ENCODE data around the gene CD8B. TPM values are rescaled to one million over a fixed set of nuclear protein-coding genes. Genes with fewer than 3 reads are reported as not detected.

The CD8B gene
- polyA plus RNA-seq, 3 donors from 2014 or later, result 1.7 to 21.0 (median 5.5) TPM

DNA sequence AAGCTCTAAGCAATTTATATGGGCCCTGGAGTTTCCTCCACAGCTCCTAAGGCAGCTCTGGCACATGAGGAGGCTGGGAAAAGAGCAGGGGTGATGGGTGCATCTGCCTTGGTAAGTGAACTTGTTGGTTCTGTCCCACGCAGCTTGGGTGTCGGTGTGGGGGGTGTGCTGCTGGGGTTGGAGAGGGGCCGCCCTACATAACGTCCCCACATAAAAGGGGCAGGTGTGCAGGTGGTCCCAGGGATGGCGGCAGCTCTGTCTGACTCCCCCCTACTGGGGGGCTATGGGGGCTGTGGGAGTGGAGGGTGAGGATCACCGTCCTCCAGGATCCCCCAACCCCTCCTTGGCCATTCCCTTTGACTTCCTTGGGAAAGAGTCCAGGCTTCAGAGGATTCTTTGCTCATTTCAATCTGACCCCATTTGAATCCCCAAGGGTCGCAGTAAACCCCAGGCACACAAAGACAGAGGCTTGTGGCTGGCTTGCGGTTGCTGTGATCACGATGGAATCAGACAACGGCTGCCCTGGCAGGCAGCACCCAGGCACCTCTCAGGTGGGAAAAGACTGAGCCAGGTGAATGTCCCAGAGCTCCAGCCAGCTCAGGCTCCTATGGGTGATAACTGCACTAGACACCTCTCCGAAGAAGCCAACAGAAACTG lies 36.5 kb downstream of the CD8B start:
- Mint-ChIP-seq H3K4me1 (peaks cover 0 to 5% of the 10 kb centered on the region in 2 donors), H3K4me3 (no peak overlapping the region), H3K27ac (peak overlapping the region in 1 of 6 donors; percentile 25), H3K9me3 (no peaks in the 10 kb centered on the region), H3K36me3 (peaks cover 0 to 5% (median 0%) of the 10 kb centered on the region in 3 donors), H3K27me3 (ENCODE audit: low read depth in 3 of 3) (peaks cover 0 to 2% (median 0%) of the 10 kb centered on the region in 3 donors)
- no peak for DNase-seq

DNA sequence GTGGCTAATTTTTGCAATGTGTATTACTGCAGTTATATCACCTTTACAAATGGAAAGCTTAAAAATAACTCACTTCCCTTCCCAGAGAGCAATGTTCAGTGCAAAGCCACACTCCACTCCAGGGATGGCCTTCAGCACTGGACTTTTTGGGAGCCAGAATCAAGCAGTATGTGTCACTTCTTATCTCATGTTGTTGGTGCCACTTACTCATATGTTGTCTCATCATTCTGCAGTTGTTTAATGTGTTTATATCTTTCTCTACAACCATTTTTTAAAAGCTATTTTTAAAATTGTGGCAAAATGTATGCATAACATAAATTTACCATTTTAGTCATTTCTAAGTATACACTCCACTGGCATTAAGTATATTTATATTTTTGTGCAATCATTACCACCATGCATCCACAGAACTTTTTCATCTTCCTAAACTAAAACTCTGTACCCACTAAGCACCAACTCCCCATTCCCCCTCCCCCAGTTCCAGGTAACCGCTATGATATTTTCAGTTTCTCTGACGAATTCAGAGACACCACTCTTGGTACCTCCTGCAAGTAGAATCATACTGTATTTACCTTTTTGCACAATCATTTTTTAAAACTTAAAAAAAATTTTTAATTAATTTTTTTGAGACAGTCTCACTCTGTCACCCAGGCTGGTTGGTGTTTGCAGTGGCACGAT lies 38.9 kb downstream of the CD8B start:
- Mint-ChIP-seq H3K9me3 (no peaks in the 10 kb centered on the region), H3K27ac (no peak overlapping the region), H3K36me3 (peaks cover 0 to 5% (median 0%) of the 10 kb centered on the region in 3 donors), H3K4me1 (peaks cover 0 to 5% of the 10 kb centered on the region in 2 donors), H3K27me3 (ENCODE audit: low read depth in 3 of 3) (peaks cover 0 to 5% (median 0%) of the 10 kb centered on the region in 3 donors), H3K4me3 (no peak overlapping the region)
- DNase-seq, result no peak

DNA sequence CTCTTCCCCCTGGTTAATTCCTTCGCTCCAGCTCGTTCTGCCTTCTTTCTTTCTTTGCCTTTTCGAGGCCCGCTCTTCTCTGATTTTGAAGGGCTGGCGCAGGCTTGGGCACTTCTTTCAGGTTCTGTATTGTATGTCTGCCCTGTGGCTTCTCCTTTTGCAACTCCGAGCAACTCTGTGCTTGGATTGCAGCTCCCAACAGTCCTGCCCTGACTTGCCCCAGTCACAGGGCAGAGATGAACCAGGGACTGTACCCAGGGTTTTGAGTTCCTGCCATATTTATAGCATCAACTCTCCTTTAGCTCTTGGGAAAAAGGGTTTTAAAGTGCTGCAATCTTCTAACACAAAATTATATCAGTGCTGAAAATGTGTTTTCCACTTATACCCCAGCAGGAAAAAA lies 39.8 kb downstream of the CD8B start:
- no peak overlapping the region for H3K27ac Mint-ChIP-seq
- peaks cover 0 to 5% of the 10 kb centered on the region in 2 donors for H3K4me1 Mint-ChIP-seq
- H3K36me3 Mint-ChIP-seq, result peaks cover 0 to 5% (median 0%) of the 10 kb centered on the region in 3 donors
- H3K27me3 Mint-ChIP-seq (ENCODE audit: low read depth in 3 of 3), result peaks cover 0 to 4% (median 0%) of the 10 kb centered on the region in 3 donors
- H3K9me3 Mint-ChIP-seq, result no peaks in the 10 kb centered on the region
- no peak overlapping the region for H3K4me3 Mint-ChIP-seq
- no peak for DNase-seq

DNA sequence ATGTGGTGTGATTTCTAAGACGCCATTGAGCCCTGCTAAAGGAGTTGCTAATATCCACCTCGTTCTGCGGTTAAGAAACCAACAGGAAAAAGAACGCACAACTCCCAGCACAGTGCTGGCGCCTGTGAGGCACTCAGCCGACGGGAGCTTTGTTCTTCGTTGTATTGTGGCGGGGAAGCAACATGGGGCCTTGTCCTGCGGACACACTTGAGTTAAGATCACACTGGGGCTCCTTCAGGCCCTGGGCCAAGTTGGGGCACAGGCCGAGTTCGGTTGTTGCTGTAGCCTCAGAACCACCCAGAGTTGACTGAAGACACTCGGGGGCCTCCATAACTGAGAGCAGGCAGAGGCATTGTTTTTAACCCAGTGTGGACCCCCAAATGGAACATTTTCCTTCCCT lies 40.4 kb downstream of the CD8B start:
- Mint-ChIP-seq H3K27me3 (ENCODE audit: low read depth in 3 of 3) (peaks cover 0 to 4% (median 0%) of the 10 kb centered on the region in 3 donors), H3K27ac (no peak overlapping the region), H3K36me3 (peaks cover 0 to 5% (median 0%) of the 10 kb centered on the region in 3 donors), H3K4me1 (peaks cover 0 to 5% of the 10 kb centered on the region in 2 donors), H3K4me3 (no peak overlapping the region), H3K9me3 (no peaks in the 10 kb centered on the region)
- DNase-seq, result no peak

DNA sequence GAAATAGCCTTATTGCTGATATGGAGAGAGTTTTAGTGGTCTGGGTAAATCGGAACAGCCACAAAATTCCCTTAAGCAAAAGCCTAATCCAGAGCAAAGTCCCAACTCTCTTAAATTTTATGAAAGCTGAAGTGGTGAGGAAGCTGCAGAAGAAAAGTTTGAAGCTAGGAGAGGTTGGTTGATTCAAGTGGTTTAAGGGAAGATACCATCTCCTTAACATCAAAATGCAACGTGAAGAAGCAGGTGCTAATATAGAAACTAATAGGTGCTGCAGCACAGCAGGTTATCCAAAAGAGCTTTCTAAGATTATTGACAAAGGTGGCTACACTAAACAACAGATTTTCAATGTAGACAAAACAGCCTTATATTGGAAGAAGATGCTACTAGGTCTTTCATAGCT lies 42.7 kb downstream of the CD8B start:
- Mint-ChIP-seq H3K4me3 (no peak overlapping the region), H3K27me3 (ENCODE audit: low read depth in 3 of 3) (peaks cover 2 to 6% (median 4%) of the 10 kb centered on the region in 3 donors), H3K27ac (no peak overlapping the region), H3K9me3 (no peaks in the 10 kb centered on the region), H3K4me1 (no peaks in the 10 kb centered on the region), H3K36me3 (peaks cover 0 to 5% (median 0%) of the 10 kb centered on the region in 3 donors)
- DNase-seq, result no peak

DNA sequence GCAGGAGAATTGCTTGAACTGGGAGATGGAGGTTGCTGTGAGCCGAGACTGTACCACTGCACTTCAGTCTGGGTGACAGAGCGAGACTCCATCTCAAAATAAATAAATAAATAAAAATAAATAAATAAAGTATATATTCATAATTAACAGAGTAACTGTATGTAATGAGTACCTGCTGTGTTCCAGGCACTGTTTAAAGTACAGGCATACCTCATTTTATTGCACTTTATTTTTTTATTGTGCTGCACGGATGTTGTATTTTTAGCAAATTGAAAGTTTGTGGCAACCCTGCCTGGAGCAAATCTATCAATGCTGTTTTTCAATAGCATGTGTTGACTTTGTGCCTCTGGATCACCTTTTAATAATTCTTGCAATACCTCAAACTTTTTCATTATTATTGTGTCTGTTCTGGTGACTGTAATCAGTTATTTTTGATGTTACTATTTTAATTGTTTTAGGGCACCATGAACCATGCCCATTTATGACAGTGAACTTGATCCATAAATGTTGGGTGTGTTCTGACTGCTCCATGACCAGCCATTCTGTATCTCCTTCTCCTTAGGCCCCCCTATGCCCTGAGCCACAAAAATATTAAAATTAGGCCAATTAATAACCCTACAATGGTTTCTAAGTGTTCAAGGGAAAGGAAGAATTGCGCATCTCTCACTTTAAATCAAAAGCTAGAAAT lies 43.4 kb downstream of the CD8B start:
- no peaks in the 10 kb centered on the region for H3K9me3 Mint-ChIP-seq
- no peak overlapping the region for H3K4me3 Mint-ChIP-seq

DNA sequence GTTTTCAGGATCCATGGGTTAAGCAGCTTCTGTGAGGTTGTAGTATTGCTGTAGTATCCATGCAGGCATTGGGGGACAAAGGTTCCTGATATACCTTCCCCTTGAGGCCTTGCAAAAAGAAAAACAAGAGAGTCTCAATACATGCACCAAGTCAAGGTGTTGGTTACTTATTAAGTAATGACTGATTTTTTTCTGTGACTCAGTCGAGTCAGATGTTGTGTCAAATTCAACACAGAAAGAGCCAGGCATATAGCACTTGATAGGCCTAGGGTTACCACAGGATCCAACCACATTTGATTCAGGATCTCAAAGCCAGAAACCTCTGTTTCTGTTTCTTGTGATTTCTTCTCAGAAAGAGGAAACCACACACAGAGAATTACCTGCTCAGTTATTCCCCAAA lies 46.1 kb downstream of the CD8B start:
- Mint-ChIP-seq H3K27ac (no peak overlapping the region), H3K36me3 (peaks cover 0 to 8% (median 0%) of the 10 kb centered on the region in 3 donors), H3K27me3 (ENCODE audit: low read depth in 3 of 3) (peaks cover 6 to 16% (median 7%) of the 10 kb centered on the region in 3 donors), H3K9me3 (no peaks in the 10 kb centered on the region), H3K4me1 (peaks cover 0 to under 1% of the 10 kb centered on the region in 2 donors), H3K4me3 (no peak overlapping the region)
- DNase-seq, result no peak

More for the DNA sequence above, 43.4 kb downstream of the CD8B start:
- no peak overlapping the region for H3K27ac Mint-ChIP-seq
- H3K4me1 Mint-ChIP-seq, result no peaks in the 10 kb centered on the region
- H3K36me3 Mint-ChIP-seq, result peaks cover 0 to 5% (median 0%) of the 10 kb centered on the region in 3 donors
- DNase-seq, result no peak
- peaks cover 2 to 6% (median 3%) of the 10 kb centered on the region in 3 donors for H3K27me3 Mint-ChIP-seq (ENCODE audit: low read depth in 3 of 3)

DNA sequence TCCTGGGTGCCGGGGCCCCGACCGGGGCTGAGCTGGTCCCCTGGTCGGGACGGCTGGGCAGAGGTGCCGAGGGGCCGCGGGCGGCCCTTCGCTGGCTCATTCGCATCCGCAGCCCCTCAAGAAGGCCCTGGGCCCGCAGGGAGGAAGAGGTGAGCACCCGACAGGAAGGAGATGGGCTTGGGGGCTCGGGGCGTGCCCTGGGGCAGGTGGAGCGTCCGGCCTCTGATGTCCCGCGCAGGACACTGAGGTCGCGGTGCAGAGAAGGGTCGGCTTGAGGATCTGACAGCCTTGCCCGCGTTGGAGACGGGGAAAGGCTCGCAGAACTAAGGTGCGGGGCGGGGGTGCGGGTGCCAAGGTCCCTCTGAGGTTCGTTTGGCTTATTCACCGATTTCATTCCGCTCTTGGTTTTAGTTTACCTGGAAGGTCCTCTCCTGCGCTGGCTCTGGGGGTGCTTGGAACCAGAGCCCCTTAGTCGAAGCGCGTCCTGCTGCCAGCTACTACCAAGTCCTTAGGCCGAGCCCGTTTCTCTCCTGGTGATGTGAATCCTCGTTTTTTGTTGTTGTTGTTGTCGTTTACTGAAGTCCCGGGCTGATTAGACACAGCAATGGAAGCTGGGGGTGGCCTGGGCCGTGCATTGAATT lies 52.1 kb downstream of the CD8B start:
- Mint-ChIP-seq H3K4me1 (peaks cover 29 to 38% of the 10 kb centered on the region in 2 donors), H3K9me3 (no peaks in the 10 kb centered on the region), H3K27ac (peak overlapping the region in 1 of 6 donors; percentile 31), H3K27me3 (ENCODE audit: low read depth in 3 of 3) (peaks cover 21 to 37% (median 33%) of the 10 kb centered on the region in 3 donors), H3K4me3 (peak overlapping the region; percentile 17 to 72 (median 57)), H3K36me3 (peaks cover 0 to 8% (median 0%) of the 10 kb centered on the region in 3 donors)
- no peak for DNase-seq

DNA sequence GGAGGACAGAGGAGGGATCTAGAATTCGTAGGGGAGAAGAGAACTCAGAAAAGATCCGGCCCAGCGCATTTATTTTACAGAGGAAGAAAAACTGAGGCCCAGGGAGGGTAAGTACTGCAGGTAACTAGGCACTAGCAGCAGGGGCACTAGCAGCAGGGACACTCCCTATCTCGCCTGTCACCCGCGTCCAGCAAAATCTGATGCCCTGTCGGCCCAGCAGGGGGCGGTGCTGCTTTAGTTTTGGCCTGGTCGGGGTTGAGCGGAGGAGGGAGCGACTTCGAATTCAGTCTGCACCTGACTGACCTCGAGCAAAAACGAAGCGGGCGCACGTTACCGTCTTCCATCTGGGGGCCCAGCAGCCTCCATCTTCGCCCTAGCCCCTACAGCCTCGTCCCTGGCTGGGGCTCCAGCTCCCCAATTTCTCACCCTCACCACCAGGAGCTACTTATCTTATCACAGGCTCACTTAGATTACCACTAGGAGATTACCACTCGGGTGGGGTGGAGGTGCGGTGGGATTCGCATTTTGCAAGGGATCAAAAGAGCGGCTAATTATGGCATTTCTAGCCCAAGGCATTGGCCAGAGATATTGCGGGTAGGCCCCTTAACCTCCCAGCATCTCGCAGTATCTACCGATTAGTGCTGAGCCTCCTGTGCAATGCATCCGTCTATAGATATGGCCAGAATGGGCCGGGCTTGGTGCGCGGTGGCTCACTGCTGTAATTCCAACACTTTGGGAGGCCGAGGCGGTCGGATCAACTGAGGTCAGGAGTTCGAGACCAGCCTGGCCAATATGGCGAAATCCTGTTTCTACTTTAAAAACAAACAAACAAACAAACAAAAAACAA lies 53.1 kb downstream of the CD8B start:
- no peaks in the 10 kb centered on the region for H3K9me3 Mint-ChIP-seq
- peak overlapping the region; percentile 76 to 94 (median 88) for H3K4me3 Mint-ChIP-seq
- peak overlapping the region; percentile 44 to 89 (median 75) for H3K27ac Mint-ChIP-seq
- DNase-seq, result peak; percentile 86 to 90 (median 89)
- H3K27me3 Mint-ChIP-seq (ENCODE audit: low read depth in 3 of 3), result peaks cover 21 to 37% (median 33%) of the 10 kb centered on the region in 3 donors
- peaks cover 0 to 8% (median 0%) of the 10 kb centered on the region in 3 donors for H3K36me3 Mint-ChIP-seq
- H3K4me1 Mint-ChIP-seq, result peaks cover 29 to 38% of the 10 kb centered on the region in 2 donors

DNA sequence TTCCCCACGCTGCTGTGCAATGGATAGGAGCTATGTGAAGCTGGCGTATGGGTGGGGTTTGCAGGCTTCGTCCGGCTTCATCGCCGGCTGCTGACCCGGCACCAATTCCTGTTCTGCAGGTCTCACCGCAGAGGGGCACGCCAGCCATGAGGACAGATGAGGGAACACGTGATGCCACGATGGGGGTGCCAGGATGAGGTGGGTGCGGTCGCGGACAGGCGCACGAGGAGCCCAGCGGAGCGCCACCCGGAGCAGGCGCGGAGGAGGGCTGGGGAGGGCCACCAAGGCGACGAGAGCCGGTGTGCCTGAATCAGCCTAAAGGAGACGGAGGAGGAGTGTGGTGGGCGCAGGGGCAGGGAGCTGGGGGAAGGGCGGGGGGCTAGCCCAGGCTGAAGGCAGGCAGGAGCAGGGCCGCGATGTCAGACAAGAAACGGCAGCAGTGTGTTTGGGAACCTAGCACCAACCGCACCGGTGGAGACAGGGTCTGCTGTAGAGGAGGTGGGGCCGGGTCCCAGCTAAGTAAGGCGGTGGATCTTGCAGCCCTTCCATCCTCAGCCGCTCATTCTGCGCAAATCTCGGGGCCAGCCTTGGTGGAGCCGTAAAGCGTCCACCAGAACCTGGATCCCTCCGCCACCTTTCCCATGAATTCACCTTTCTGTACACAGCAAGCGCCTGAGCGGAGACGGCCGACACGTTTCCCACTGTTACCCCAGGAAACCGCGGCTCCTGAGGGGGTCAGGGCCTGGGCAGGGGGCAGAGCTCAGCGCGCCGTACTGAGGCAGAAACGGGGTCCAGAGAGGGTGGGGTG lies 54.0 kb downstream of the CD8B start:
- H3K9me3 Mint-ChIP-seq, result no peaks in the 10 kb centered on the region
- peaks cover 29 to 38% of the 10 kb centered on the region in 2 donors for H3K4me1 Mint-ChIP-seq
- peaks cover 0 to 8% (median 0%) of the 10 kb centered on the region in 3 donors for H3K36me3 Mint-ChIP-seq
- peak overlapping the region; percentile 45 to 89 (median 81) for H3K27ac Mint-ChIP-seq
- peak overlapping the region; percentile 76 to 94 (median 88) for H3K4me3 Mint-ChIP-seq
- peak; percentile 61 to 71 (median 65) for DNase-seq
- H3K27me3 Mint-ChIP-seq (ENCODE audit: low read depth in 3 of 3), result peaks cover 19 to 37% (median 33%) of the 10 kb centered on the region in 3 donors

DNA sequence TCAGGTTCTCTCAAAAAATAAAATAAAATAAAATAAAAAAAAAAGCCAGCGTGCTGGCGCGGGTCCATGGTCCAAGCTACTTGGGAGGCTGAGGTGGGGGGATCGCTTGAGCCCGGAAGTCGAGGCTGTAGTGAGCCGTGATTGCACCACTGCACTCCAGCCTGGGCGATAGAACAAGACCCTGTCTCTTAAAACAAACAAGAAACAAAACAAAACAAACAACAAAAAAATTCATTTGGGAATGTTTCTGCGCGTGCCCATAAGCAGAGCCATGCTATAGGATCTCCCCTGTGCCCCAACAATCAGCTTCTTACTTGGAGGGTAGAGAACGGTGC lies 54.6 kb downstream of the CD8B start:
- Mint-ChIP-seq H3K27me3 (ENCODE audit: low read depth in 3 of 3) (peaks cover 17 to 33% (median 32%) of the 10 kb centered on the region in 3 donors), H3K9me3 (no peaks in the 10 kb centered on the region), H3K4me1 (peaks cover 29 to 38% of the 10 kb centered on the region in 2 donors), H3K4me3 (peak overlapping the region; percentile 76 to 94 (median 88)), H3K27ac (peak overlapping the region; percentile 45 to 89 (median 81)), H3K36me3 (peaks cover 0 to 6% (median 0%) of the 10 kb centered on the region in 3 donors)
- no peak for DNase-seq

Measured in immature natural killer cell (primary cell).